GM12878 (cell line): ENCODE measurements around the gene TAF3. TPM values are rescaled to one million over a fixed set of nuclear protein-coding genes. Genes with fewer than 3 reads are reported as not detected.

ENCODE experiments used
- E4F1 ChIP-seq: fragments of 450-650 bp; IDR thresholded peaks from 2 replicates; pipeline ENCODE4 v1.6.1; 2018; ENCODE audit warnings: borderline replicate concordance, mild to moderate bottlenecking; ENCODE audit not compliant: partially characterized antibody
- HSF1 ChIP-seq: fragments of 150-350 bp; IDR thresholded peaks from 2 replicates; pipeline ENCODE4 v1.6.1; 2014; ENCODE audit warnings: mild to moderate bottlenecking, low read depth, low read length
- LARP7 ChIP-seq: fragments of 450-650 bp; IDR thresholded peaks from 2 replicates; pipeline ENCODE4 v1.6.1; 2017; ENCODE audit warnings: mild to moderate bottlenecking
- MAX ChIP-seq: IDR thresholded peaks from 2 replicates; pipeline ENCODE4 v1.6.1; 2012; ENCODE audit warnings: low read depth, low read length, improper control_type of control experiment
- NFIC ChIP-seq: IDR thresholded peaks from 2 replicates; pipeline ENCODE4 v1.6.1; 2012; ENCODE audit warnings: low read depth, mild to moderate bottlenecking, inconsistent platforms, low read length, moderate library complexity
- NR2C2 ChIP-seq: IDR thresholded peaks from 2 replicates; pipeline ENCODE4 v1.6.1; 2011; ENCODE audit warnings: borderline replicate concordance, low read depth; ENCODE audit not compliant: control insufficient read depth, insufficient read length
- SMAD1 ChIP-seq: fragments of 450-650 bp; IDR thresholded peaks from 2 replicates; pipeline ENCODE4 v1.6.1; 2018; ENCODE audit warnings: mild to moderate bottlenecking, low read depth; ENCODE audit not compliant: partially characterized antibody
- STAT1 ChIP-seq: fragments of 450-650 bp; conservative IDR thresholded peaks from 2 replicates; pipeline ENCODE4 v1.6.1; 2014; ENCODE audit warnings: antibody characterized with exemption, mild to moderate bottlenecking
- USF2 ChIP-seq: IDR thresholded peaks from 2 replicates; pipeline ENCODE4 v1.6.1; 2011; ENCODE audit warnings: low read depth, low read length, improper control_type of control experiment, borderline replicate concordance
- ZBTB33 ChIP-seq: fragments of 450-650 bp; IDR thresholded peaks from 2 replicates; pipeline ENCODE4 v1.6.1; 2017; ENCODE audit warnings: mild to moderate bottlenecking
- polyA plus RNA-seq, 11 experiments: library from polyadenylated mRNA; depleted of rRNA in 4 of 11; unstranded in 6 of 11; stranded (reverse) in 5 of 11; fragments of >200 nt; fragmentation: Nextera tagmentation in 4 of 11; fragmentation: Illumina TruSeq in 1 of 11; extraction: Ambion mirVana in 4 of 11; extraction: Trizol in 1 of 11; gene quantifications; 1 replicate in 1 of 11; 2 replicates in 10 of 11; pipeline versions ENCODE4 v1.2.1 to v1.2.3, GENCODE V29; 2011 to 2016; ENCODE audit warnings: inconsistent platforms in 2 of 11, missing spikeins in 2 of 11, low read depth in 1 of 11
- total RNA-seq, 4 experiments: library from RNA; depleted of rRNA in 3 of 4; stranded (reverse); fragments of >200 nt in 3 of 4; fragmentation: Illumina TruSeq in 1 of 4; extraction: Trizol in 1 of 4; gene quantifications; 2 replicates each; pipeline versions ENCODE4 v1.2.1 to v1.2.3, GENCODE V29; 2013 to 2021

The TAF3 gene
- total and polyA plus RNA-seq, 10 of the 15 experiments (the other 5 are each of a cell fraction or from before 2014, with no cell fraction given) = 2.0 to 10.1 (median 3.7) TPM

- TF ChIP-seq E4F1 = no peak
- no peak for TF ChIP-seq HSF1
- TF ChIP-seq LARP7 = no peak
- TF ChIP-seq MAX = no peak
- TF ChIP-seq SMAD1 = no peak
- no peak for TF ChIP-seq USF2
- TF ChIP-seq STAT1 = no peak
- TF ChIP-seq NFIC = no peak
- TF ChIP-seq NR2C2 = no peak
- no peak for TF ChIP-seq ZBTB33
These were observed 115.5 kb downstream of the TAF3 start (continued) for GRCh38 chr10:7933757-7934156.
